MM.1S (cell line): ENCODE results near the gene TMEM184A.

ENCODE experiments used
- EZH2 ChIP-seq: fragments of 300-600 bp; sonication (generic); optimal IDR thresholded peaks from 2 replicates; pipeline ENCODE3; 2017; ENCODE audit warnings: low read depth, mild to moderate bottlenecking, antibody characterized with exemption, low read length, mixed read lengths
- TF ChIP-seq, protein P1 (sequence below): fragments of 300-600 bp; sonication (generic); IDR thresholded peaks from 2 replicates; pipeline ENCODE4 v1.5.1; 2016; ENCODE audit warnings: antibody characterized with exemption, low read length, mixed read lengths

DNA sequence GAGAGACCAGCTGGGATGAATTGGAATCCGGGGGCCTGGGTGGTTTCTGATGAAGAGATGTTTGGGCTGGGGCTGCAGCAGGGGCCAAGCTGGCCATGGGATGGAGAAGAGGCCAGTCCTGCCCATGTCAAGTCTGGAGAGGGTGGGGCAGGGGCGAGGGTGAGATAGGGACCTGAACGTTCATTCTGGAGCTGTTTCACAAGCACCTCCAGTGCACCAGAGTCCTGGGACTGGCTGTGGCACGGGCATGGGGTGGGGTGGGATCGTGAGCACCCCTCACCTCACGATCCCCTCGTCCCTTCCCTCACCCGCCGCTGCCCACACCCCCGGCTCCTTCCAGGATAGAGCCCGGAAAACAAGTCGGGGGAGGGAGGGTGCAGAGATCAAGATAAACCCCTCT lies 39.6 kb upstream of the TMEM184A start:
- TF ChIP-seq, protein P1, sequence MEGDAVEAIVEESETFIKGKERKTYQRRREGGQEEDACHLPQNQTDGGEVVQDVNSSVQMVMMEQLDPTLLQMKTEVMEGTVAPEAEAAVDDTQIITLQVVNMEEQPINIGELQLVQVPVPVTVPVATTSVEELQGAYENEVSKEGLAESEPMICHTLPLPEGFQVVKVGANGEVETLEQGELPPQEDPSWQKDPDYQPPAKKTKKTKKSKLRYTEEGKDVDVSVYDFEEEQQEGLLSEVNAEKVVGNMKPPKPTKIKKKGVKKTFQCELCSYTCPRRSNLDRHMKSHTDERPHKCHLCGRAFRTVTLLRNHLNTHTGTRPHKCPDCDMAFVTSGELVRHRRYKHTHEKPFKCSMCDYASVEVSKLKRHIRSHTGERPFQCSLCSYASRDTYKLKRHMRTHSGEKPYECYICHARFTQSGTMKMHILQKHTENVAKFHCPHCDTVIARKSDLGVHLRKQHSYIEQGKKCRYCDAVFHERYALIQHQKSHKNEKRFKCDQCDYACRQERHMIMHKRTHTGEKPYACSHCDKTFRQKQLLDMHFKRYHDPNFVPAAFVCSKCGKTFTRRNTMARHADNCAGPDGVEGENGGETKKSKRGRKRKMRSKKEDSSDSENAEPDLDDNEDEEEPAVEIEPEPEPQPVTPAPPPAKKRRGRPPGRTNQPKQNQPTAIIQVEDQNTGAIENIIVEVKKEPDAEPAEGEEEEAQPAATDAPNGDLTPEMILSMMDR, result no peak
- no peak for TF ChIP-seq EZH2
